ENCODE data around the gene CCDC57.
A peak's percentile ranks its signal among the peaks of the same experiment; 100 is the strongest.
"Not testable (repeated sequence)": the region's sequence is repeated elsewhere in the genome, so short reads cannot be mapped to it uniquely, and the experiment has no call there.

CCDC57 gene

DNA sequence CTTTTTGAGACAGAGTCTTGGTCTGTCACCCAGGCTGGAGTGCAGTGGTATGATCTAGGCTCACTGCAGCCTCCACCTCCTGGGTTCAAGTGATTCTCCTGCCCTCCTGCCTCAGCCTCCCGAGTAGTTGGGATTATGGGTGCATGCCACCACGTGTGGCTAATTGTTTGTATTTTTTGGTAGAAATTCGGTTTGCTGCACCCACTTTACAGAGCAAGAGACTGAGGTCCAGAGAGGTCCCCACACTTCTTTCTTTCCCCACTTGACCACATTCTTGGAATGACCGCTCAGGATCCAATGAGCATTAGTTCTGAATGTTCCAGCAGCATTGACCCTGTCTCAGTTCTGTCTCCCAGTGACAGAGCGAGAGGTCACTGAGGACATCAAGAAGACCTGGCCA is 10.9 kb upstream of the CCDC57 start:
- no peak for DNase-seq (ENCODE audit: low spot score)

DNA sequence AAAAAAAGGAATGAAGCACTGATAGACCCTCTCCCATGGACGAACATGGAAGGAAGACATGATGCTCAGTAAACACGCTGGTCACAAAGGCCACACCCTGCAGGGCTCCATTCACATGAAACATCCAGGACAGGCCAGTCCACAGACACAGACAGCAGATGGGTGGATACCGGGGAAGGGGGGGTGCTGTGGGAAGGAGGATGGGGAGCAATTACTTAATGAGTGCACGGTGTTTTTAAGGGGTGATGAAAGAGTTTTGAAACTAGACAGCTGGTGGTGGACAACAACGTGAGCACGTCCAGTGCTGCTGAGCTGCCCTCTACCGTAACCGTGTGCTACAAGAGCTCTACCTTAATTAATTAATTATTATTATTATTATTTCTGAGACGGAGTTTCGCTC is 10.2 kb upstream of the CCDC57 start:
- DNase-seq (ENCODE audit: low spot score): no peak

DNA sequence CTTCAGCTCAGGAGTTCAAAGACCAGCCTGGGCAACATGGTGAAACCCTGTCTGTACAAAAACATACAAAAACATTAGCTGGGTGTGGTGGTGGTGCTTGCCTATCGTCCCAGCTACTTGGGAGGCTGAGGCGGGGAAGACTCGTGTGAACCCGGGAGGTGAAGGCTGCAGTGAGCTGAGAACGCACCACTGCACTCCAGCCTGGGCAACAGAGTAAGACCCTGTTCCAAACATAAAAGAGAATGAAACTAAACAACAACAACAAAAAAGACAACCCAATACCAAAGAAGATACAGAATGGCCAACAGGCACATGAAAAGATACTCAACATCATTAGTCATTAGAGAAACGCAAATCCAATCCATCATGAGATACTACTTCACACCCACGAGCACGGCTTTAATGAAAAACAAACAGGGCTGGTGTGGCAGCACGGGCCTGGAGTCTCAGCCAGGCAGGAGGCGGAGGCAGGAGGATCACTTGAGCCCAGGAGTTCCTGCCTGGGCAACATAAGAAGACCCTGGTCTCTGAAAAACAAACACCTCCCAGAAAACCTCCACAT is 8.8 kb upstream of the CCDC57 start:
- DNase-seq (ENCODE audit: low spot score): no peak

- no peak for DNase-seq (ENCODE audit: low spot score)
Observed at GRCh38 chr17:82219753-82220709, 7.4 kb upstream of the CCDC57 start.

DNA sequence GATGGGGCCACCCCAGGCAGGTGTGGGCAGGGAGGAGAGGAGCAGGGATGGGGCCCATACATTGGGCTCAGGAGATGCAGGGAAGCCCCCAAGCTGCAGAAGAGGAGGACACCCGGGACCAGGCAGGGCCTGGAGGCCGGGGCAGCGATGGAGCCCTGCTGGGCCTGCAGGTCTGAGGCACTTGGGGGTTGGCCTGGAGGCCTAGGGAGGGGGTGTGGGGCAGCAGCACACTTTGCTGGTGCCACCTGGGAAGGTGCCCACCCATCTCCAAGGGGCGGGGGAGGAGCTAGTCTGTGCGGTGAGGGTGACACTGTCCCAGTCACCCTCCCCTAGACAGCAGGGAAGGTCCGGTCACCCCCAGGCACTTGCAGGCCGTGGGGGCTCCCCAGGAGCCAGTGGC is 6.4 kb upstream of the CCDC57 start:
- no peak for DNase-seq (ENCODE audit: low spot score)

- no peak for DNase-seq (ENCODE audit: low spot score)
Observed at GRCh38 chr17:82218349-82219075, 5.9 kb upstream of the CCDC57 start.

DNA sequence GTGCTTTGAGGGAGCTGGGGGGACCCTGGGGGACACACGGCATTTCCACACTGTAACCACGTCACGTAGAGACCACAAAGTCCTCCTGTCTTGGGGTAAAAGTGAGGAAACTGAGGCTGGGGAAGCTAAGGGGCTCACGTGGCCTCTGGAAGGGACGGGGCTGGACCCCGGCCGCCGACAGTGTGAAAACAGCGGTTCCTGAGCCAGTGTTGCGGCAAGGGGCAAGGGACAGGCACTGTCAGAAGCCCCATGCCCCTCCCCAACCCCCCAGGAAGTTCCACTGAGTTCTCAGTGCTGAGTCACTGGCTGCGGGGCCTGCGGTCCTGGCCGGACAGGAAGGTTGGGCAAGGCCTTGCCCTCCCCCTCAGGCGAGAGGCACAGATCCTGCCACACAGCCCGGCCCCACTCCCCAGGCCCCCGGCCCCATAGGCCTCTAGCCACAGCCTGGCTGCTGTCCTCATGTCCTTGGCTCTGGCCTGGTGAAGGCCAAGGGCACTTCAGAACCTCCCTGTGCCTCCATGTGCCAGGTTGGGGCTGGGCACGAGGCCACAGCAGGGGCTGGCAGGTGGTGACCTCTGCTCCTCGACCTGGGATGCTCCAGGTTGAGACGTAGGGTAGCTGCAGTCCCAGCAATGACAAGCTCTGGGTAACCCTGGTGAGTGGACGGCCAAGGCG is 5.0 kb upstream of the CCDC57 start:
- no peak for DNase-seq (ENCODE audit: low spot score)

- no peak for DNase-seq (ENCODE audit: low spot score)
Observed at GRCh38 chr17:82217120-82217529, 4.5 kb upstream of the CCDC57 start.

DNA sequence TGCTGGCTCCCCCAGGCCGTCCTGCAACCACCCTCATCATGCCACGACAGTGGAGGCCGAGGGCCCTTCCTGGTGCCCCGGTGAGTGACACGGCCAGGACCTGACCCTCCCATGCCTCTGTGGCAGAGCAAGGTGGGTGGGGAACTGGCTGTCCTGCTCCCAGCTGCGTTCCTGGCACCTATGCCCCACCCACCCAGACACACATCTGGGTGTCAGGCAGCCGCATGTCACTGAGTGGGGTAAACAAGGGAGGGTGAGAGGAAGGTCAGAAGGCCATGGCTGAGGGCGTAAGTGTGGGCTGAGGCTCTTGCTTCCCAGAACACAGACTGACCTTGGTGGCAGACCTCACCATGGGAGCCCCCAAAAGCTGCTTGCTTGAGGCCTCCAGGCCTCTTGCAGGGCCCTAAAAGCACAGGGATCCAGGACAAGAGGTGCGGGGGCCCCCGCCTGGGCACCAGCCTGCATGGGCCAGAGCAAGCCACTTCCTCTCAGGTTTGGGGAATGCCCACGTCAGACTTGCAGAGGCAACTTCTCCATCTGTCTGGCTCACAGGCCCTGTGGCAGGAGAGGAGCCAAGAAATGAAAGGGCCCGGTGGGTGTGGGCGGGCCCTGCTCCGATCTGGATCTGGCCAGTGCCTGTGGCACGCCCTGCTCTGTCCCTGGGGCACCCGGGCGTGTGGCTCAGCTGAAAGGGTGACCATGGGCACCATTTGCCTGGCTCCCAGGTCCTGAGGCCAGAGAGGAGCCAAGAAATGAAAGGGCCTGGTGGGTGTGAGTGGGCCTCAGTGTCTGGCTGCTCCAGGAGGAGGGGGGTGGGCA is 3.9 kb upstream of the CCDC57 start:
- DNase-seq (ENCODE audit: low spot score): peak; percentile 84

GRCh38 chr17:82215972-82216300 is 3.3 kb upstream of the CCDC57 start:
- no peak for DNase-seq (ENCODE audit: low spot score)

DNA sequence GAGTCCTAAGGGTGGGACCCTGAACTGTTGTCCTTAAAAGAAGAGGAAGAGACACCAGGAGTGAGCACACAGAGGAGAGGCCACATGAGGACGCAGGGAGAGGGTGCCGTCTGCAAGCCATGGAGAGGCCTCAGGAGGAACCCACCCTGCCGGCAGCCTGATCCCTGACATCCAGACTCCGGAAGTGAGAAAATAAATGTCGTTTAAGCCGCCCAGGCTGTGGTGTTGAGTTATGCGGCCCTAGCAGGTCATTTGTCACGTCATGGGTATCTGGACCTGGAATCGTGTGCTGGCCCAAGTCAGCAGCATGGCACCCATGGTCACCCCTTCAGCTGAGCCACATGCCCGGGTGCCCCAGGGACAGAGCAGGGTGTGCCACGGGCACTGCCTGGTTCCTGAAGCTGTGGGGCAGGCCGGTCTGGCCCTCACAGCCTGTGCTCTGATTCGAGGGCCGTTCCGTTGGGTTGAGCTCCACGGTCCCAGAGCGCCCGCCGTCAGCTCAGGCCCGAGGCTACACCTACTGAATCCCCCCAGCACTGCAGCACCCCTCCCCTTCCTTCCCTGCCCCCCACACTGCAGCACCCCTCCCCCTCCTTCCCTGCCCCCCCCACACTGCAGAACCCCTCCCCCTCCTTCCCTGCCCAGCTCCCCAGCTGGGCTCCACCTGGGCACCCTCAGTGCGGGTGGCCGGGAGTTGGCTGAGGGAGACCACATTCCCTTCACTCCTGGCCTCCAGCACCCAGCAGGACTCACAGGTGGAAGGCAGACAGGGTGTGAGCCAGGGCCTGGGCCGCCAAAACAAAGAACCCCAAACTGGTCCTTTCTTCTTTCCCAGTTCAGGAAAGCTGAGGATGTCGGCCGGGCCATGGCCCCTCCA is 2.7 kb upstream of the CCDC57 start:
- DNase-seq (ENCODE audit: low spot score): no peak

DNA sequence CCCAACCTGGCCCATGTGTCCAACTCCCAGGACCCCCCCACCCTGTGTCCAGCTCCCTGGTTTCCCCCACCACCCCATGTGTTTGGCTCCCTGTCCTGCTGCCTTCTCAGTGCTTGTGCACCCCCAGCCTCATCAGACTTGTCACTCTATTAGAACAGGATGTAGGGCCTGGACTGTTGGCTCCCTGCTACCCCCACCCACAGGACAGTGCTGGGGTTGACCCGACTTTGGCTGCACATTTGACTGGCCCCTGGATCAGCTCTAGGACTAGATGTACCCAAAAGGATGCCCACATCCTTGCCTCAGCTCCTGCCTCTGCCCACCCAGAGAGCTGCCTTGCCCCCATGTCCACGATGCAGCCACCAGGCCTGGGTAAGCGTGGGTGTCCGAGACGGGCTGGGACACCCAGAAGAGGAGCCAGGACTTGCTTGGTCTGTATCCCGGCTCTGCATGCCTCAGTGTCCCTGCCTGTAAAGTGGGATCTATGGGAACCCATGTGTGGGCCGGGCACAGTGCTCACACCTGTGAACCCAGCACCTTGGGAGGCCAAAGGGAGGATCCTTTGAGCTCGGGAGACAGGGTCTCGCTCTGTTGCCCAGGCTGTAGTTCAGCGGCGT is 1.5 kb upstream of the CCDC57 start:
- no peak for DNase-seq (ENCODE audit: low spot score)

DNA sequence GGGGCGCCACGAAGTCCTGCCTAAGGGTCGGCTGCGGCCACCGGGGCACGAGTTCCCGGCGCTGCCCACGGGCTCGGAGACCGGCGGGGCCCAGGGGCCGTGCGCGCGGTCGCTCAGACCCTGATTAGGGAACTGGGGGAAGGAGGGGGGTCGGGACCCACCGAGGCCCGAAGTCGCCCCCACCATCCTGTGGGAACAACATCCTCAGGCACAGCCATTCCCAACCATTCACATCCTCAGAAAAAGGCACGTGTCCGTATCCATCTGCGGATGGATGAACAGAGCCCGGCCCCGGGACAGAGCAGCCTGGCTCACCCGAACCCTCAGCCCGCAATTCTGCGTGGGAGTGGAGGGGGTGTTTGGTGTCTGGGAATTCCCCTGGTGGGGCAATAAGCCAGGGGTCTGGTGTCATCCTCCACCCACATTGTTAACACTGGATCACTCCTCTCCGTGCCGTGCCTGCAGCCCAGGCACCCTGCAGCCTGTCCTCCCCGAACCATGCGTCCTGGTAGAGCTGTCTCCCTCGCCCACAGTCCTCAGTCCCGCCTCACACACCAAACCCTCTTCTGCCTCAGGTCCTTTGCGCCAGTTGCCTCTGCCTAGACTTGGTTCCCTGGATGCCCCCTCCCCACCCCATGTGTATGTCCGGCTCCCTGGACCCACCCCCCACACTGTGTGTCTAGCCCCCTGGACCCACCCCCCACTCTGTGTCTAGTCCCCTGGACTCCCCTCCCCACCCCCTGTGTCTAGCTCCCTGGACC is 789 bp upstream of the CCDC57 start:
- DNase-seq (ENCODE audit: low spot score): no peak

GRCh38 chr17:82210655-82211054 is 2.0 kb downstream of the CCDC57 start:
- DNase-seq (ENCODE audit: low spot score): not testable (repeated sequence)

- peak; percentile 84 for DNase-seq (ENCODE audit: low spot score)
Observed at GRCh38 chr17:82205720-82206508, 6.7 kb downstream of the CCDC57 start.

GRCh38 chr17:82204831-82205719 is 7.6 kb downstream of the CCDC57 start:
- DNase-seq (ENCODE audit: low spot score): no peak

- no peak for DNase-seq (ENCODE audit: low spot score)
Observed at GRCh38 chr17:82203920-82204319, 8.7 kb downstream of the CCDC57 start.

DNA sequence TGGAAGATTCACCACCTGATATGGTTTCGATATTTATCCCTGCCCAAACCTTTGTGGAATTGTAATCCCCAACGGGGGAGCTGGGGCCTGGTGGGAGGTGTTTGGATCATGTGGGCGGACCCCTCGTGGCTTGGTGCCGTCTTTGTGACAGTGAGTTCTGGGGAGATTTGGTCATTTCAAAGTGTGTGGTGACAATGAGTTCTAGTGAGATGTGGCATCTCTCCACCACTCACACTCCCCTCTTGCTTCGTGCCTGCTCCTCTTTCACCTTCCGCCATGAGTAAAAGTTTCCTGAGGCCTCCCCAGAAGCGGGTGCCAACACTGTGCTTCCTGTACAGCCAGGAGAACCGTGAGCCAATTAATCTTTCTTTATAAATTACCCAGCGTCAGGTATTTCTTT is 9.7 kb downstream of the CCDC57 start:
- no peak for DNase-seq (ENCODE audit: low spot score)
